ENCODE measurements around the gene PCDHAC2.

The PCDHAC2 gene

GRCh38 chr5:141001446-141001843, 35.2 kb downstream of the PCDHAC2 start:
- no peaks in the 10 kb centered on the region for H3F3A ChIP-seq (ENCODE audit: insufficient read depth, low read length)
- no peaks in the 10 kb centered on the region for H4K20me1 ChIP-seq (ENCODE audit: insufficient read depth, low read length)
- H3K9me3 ChIP-seq (ENCODE audit: low read length): no peaks in the 10 kb centered on the region
- H2AFZ ChIP-seq (ENCODE audit: low read length): no peak overlapping the region
- H3K36me3 ChIP-seq (ENCODE audit: insufficient read depth, low read length): no peaks in the 10 kb centered on the region
- no peak overlapping the region for H3K4me3 ChIP-seq (ENCODE audit: low read depth, low read length, poor library complexity, severe bottlenecking)
- no peak overlapping the region for H3K4me2 ChIP-seq (ENCODE audit: low read length)
- H3K79me2 ChIP-seq (ENCODE audit: insufficient read depth, low read length): no peaks in the 10 kb centered on the region
- no peaks in the 10 kb centered on the region for H3K27me3 ChIP-seq (ENCODE audit: insufficient read depth, low read length)
- H3K9ac ChIP-seq (ENCODE audit: low read length): no peak overlapping the region
- no peak overlapping the region for H3K27ac ChIP-seq (ENCODE audit: low read depth, low read length, poor library complexity, severe bottlenecking)
- H3K9me2 ChIP-seq (ENCODE audit: low read depth, low read length): no peaks in the 10 kb centered on the region
- no peaks in the 10 kb centered on the region for H3K4me1 ChIP-seq (ENCODE audit: insufficient read depth, low read length, severe bottlenecking)
- no peak for TF ChIP-seq EZH2 (IDR thresholded peaks at IDR 0.05; ENCODE audit: borderline replicate concordance, low read length)
- TF ChIP-seq CTCF (IDR thresholded peaks at IDR 0.05; ENCODE audit: low read length): no peak

DNA sequence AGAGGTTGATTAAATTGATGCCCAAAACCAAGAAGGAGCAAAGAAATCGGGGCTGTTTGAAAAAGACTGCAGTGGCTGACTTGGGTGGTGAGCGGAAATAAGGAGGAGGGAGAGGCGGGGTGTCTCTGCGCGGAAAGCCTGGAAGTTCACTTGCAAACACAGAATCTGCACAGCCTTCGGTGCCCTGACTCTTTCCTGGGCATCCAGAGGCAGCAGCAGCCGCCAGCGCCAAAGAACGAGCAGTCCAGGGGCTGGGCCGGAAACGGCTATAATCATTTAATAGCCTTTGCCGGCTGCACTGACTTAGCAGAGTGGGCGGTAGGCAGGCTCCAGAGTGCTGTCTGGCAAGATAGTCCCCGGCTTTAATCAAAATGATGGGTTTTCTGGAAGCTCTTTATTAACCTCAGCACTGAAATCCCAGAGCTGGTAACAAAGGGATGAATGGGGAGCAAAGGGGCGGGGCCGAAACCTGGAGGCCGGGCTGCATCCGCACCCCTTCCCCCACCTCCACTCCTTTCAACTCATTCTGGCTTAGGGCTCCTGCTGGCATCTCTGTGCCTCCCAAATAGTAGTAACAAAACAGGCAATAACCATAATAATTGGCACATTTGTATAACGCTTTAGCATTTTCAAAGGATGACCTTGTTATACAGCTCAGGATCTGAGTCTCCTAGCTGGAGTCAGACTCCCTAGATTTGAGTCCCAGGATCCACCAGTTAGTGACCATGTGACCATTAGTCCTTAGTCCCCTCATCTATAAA, 35.7 kb downstream of the PCDHAC2 start:
- no peaks in the 10 kb centered on the region for H3F3A ChIP-seq (ENCODE audit: insufficient read depth, low read length)
- H3K9ac ChIP-seq (ENCODE audit: low read length): no peak overlapping the region
- H4K20me1 ChIP-seq (ENCODE audit: insufficient read depth, low read length): no peaks in the 10 kb centered on the region
- H3K36me3 ChIP-seq (ENCODE audit: insufficient read depth, low read length): no peaks in the 10 kb centered on the region
- H3K4me1 ChIP-seq (ENCODE audit: insufficient read depth, low read length, severe bottlenecking): no peaks in the 10 kb centered on the region
- H3K27ac ChIP-seq (ENCODE audit: low read depth, low read length, poor library complexity, severe bottlenecking): no peak overlapping the region
- H3K9me3 ChIP-seq (ENCODE audit: low read length): no peaks in the 10 kb centered on the region
- H3K79me2 ChIP-seq (ENCODE audit: insufficient read depth, low read length): no peaks in the 10 kb centered on the region
- no peaks in the 10 kb centered on the region for H3K9me2 ChIP-seq (ENCODE audit: low read depth, low read length)
- no peak overlapping the region for H3K4me3 ChIP-seq (ENCODE audit: low read depth, low read length, poor library complexity, severe bottlenecking)
- H3K27me3 ChIP-seq (ENCODE audit: insufficient read depth, low read length): no peaks in the 10 kb centered on the region
- TF ChIP-seq EZH2 (IDR thresholded peaks at IDR 0.05; ENCODE audit: borderline replicate concordance, low read length) (no peak), CTCF (IDR thresholded peaks at IDR 0.05; ENCODE audit: low read length) (no peak)
- no peak overlapping the region for H2AFZ ChIP-seq (ENCODE audit: low read length)
- no peak overlapping the region for H3K4me2 ChIP-seq (ENCODE audit: low read length)

DNA sequence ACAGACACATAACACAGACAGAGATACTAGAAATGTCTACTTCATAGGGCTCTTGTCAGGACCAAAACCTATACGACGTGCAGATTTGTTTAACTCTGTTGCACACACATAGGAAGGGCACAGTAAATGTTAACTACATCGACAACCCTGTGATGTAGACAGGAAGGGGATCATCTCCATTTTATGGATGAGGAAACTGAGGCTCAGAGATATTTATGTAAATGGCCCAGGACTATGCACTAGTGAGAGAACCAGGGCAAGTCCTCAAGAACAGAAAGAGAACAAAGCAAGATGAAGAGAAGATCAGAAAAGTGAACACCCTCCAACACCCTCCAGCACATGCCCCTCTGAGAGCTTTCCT, 36.3 kb downstream of the PCDHAC2 start:
- H3K9ac ChIP-seq (ENCODE audit: low read length): no peak overlapping the region
- no peaks in the 10 kb centered on the region for H3K4me1 ChIP-seq (ENCODE audit: insufficient read depth, low read length, severe bottlenecking)
- TF ChIP-seq EZH2 (IDR thresholded peaks at IDR 0.05; ENCODE audit: borderline replicate concordance, low read length): no peak
- no peak for TF ChIP-seq CTCF (IDR thresholded peaks at IDR 0.05; ENCODE audit: low read length)
- H3K4me3 ChIP-seq (ENCODE audit: low read depth, low read length, poor library complexity, severe bottlenecking): no peak overlapping the region
- no peaks in the 10 kb centered on the region for H3K79me2 ChIP-seq (ENCODE audit: insufficient read depth, low read length)
- no peaks in the 10 kb centered on the region for H3K27me3 ChIP-seq (ENCODE audit: insufficient read depth, low read length)
- no peaks in the 10 kb centered on the region for H3K9me3 ChIP-seq (ENCODE audit: low read length)
- H3K4me2 ChIP-seq (ENCODE audit: low read length): no peak overlapping the region
- H2AFZ ChIP-seq (ENCODE audit: low read length): no peak overlapping the region
- H3F3A ChIP-seq (ENCODE audit: insufficient read depth, low read length): no peaks in the 10 kb centered on the region
- no peaks in the 10 kb centered on the region for H3K36me3 ChIP-seq (ENCODE audit: insufficient read depth, low read length)
- no peaks in the 10 kb centered on the region for H4K20me1 ChIP-seq (ENCODE audit: insufficient read depth, low read length)
- no peaks in the 10 kb centered on the region for H3K9me2 ChIP-seq (ENCODE audit: low read depth, low read length)
- H3K27ac ChIP-seq (ENCODE audit: low read depth, low read length, poor library complexity, severe bottlenecking): no peak overlapping the region

Data from OCI-LY1 (cell line).